HUES6 (cell line): Measurements from ENCODE around the gene LCLAT1.
A peak's percentile ranks its signal among the peaks of the same experiment; 100 is the strongest.
"Not testable (repeated sequence)": the region's sequence is repeated elsewhere in the genome, so short reads cannot be mapped to it uniquely, and the experiment has no call there.

Experiments used
- H3K27ac ChIP-seq: 2 replicates; pipeline ENCODE4 v1.7.0; 2013; ENCODE audit warnings: low read depth, mild to moderate bottlenecking, low read length, inconsistent platforms
- H3K27me3 ChIP-seq: 2 replicates; pipeline ENCODE4 v1.6.1; 2013; ENCODE audit warnings: low read length; ENCODE audit not compliant: control insufficient read depth, insufficient read depth
- H3K36me3 ChIP-seq: 2 replicates; pipeline ENCODE4 v1.6.1; 2013; ENCODE audit warnings: low read length; ENCODE audit not compliant: control insufficient read depth, insufficient read depth
- H3K4me1 ChIP-seq: 2 replicates; pipeline ENCODE4 v1.6.1; 2013; ENCODE audit warnings: low read length; ENCODE audit not compliant: control insufficient read depth, insufficient read depth
- H3K4me3 ChIP-seq: 2 replicates; pipeline ENCODE4 v1.5.1; 2013; ENCODE audit warnings: low read depth, low read length
- H3K9ac ChIP-seq: one replicate; pipeline ENCODE4 v1.6.1; 2013; ENCODE audit warnings: mild to moderate bottlenecking, low read length
- H3K9me3 ChIP-seq: 2 replicates; pipeline ENCODE4 v1.6.1; 2013; ENCODE audit warnings: low read depth, low read length; ENCODE audit not compliant: control insufficient read depth, insufficient read depth

LCLAT1 gene

GRCh38 chr2:30591186-30591585, 144.1 kb downstream of the LCLAT1 start:
- no peaks in the 10 kb centered on the region for H3K36me3 ChIP-seq
- no peaks in the 10 kb centered on the region for H3K27me3 ChIP-seq
- H3K27ac ChIP-seq, result no peak overlapping the region
- no peak overlapping the region for H3K4me3 ChIP-seq
- no peaks in the 10 kb centered on the region for H3K4me1 ChIP-seq
- peaks cover 3% of the 10 kb centered on the region; the same call in 1 of the 2 replicates for H3K9me3 ChIP-seq
- H3K9ac ChIP-seq, result no peak overlapping the region

GRCh38 chr2:30601375-30601774, 154.3 kb downstream of the LCLAT1 start:
- Histone ChIP-seq H3K9ac (no peak overlapping the region), H3K4me3 (no peak overlapping the region), H3K27me3 (no peaks in the 10 kb centered on the region), H3K27ac (no peak overlapping the region), H3K36me3 (no peaks in the 10 kb centered on the region), H3K9me3 (peaks cover 3% of the 10 kb centered on the region; the same call in 1 of the 2 replicates), H3K4me1 (peaks cover 24% of the 10 kb centered on the region)

- H3K9ac ChIP-seq, result peak overlapping the region; percentile 52
- H3K4me3 ChIP-seq, result peak overlapping the region; percentile 29
- H3K4me1 ChIP-seq, result peaks cover 24% of the 10 kb centered on the region
- H3K9me3 ChIP-seq, result no peaks in the 10 kb centered on the region
- no peaks in the 10 kb centered on the region for H3K27me3 ChIP-seq
- H3K27ac ChIP-seq, result peak overlapping the region; percentile 91
- no peaks in the 10 kb centered on the region for H3K36me3 ChIP-seq
These were observed 158.2 kb downstream of the LCLAT1 start for GRCh38 chr2:30605197-30605596.

- no peak overlapping the region for H3K4me3 ChIP-seq
- no peaks in the 10 kb centered on the region for H3K36me3 ChIP-seq
- H3K27ac ChIP-seq, result no peak overlapping the region
- H3K9me3 ChIP-seq, result no peaks in the 10 kb centered on the region
- peaks cover 44% of the 10 kb centered on the region for H3K4me1 ChIP-seq
- H3K27me3 ChIP-seq, result no peaks in the 10 kb centered on the region
- no peak overlapping the region for H3K9ac ChIP-seq
These were observed 161.6 kb downstream of the LCLAT1 start for GRCh38 chr2:30608643-30609042.

- no peaks in the 10 kb centered on the region for H3K9me3 ChIP-seq
- no peak overlapping the region for H3K4me3 ChIP-seq
- no peaks in the 10 kb centered on the region for H3K27me3 ChIP-seq
- H3K36me3 ChIP-seq, result no peaks in the 10 kb centered on the region
- no peak overlapping the region for H3K27ac ChIP-seq
- H3K4me1 ChIP-seq, result peaks cover 42% of the 10 kb centered on the region
- H3K9ac ChIP-seq, result no peak overlapping the region
These were observed 164.5 kb downstream of the LCLAT1 start for GRCh38 chr2:30611583-30611982.

GRCh38 chr2:30612371-30612770, 165.3 kb downstream of the LCLAT1 start:
- Histone ChIP-seq H3K27me3 (no peaks in the 10 kb centered on the region), H3K4me3 (no peak overlapping the region), H3K36me3 (no peaks in the 10 kb centered on the region), H3K9me3 (no peaks in the 10 kb centered on the region), H3K4me1 (peaks cover 42% of the 10 kb centered on the region), H3K27ac (peak overlapping the region; percentile 61; the same call in 1 of the 2 replicates), H3K9ac (peak overlapping the region; percentile 23)

GRCh38 chr2:30613001-30613400, 166.0 kb downstream of the LCLAT1 start:
- Histone ChIP-seq H3K36me3 (no peaks in the 10 kb centered on the region), H3K9me3 (no peaks in the 10 kb centered on the region), H3K27ac (peak overlapping the region; percentile 61), H3K4me1 (peaks cover 42% of the 10 kb centered on the region), H3K27me3 (no peaks in the 10 kb centered on the region), H3K9ac (peak overlapping the region; percentile 63), H3K4me3 (no peak overlapping the region)

GRCh38 chr2:30614227-30614626, 167.2 kb downstream of the LCLAT1 start:
- Histone ChIP-seq H3K4me1 (peaks cover 42% of the 10 kb centered on the region), H3K9ac (peak overlapping the region; percentile 74), H3K27ac (peak overlapping the region; percentile 50; the same call in 1 of the 2 replicates)
- H3K27me3 ChIP-seq, H3K4me3 ChIP-seq, H3K9me3 ChIP-seq, H3K36me3 ChIP-seq: not testable (repeated sequence)

- Histone ChIP-seq H3K27ac (no peak overlapping the region; the same call in 1 of the 2 replicates), H3K9me3 (no peaks in the 10 kb centered on the region), H3K4me3 (no peak overlapping the region), H3K4me1 (peaks cover 42% of the 10 kb centered on the region), H3K9ac (no peak overlapping the region), H3K27me3 (no peaks in the 10 kb centered on the region), H3K36me3 (no peaks in the 10 kb centered on the region)
These were observed 168.9 kb downstream of the LCLAT1 start for GRCh38 chr2:30615926-30616325.

GRCh38 chr2:30620102-30620501, 173.1 kb downstream of the LCLAT1 start:
- Histone ChIP-seq H3K4me3 (no peak overlapping the region), H3K4me1 (peaks cover 10% of the 10 kb centered on the region), H3K9ac (no peak overlapping the region), H3K9me3 (no peaks in the 10 kb centered on the region), H3K36me3 (no peaks in the 10 kb centered on the region), H3K27ac (no peak overlapping the region), H3K27me3 (no peaks in the 10 kb centered on the region)

GRCh38 chr2:30621836-30622235, 174.8 kb downstream of the LCLAT1 start:
- no peak overlapping the region for H3K9ac ChIP-seq
- no peaks in the 10 kb centered on the region for H3K9me3 ChIP-seq
- no peaks in the 10 kb centered on the region for H3K36me3 ChIP-seq
- no peak overlapping the region for H3K4me3 ChIP-seq
- no peak overlapping the region for H3K27ac ChIP-seq
- no peaks in the 10 kb centered on the region for H3K27me3 ChIP-seq
- H3K4me1 ChIP-seq, result peaks cover under 1% of the 10 kb centered on the region; the same call in 1 of the 2 replicates

GRCh38 chr2:30622452-30622851, 175.4 kb downstream of the LCLAT1 start:
- Histone ChIP-seq H3K27me3 (no peaks in the 10 kb centered on the region), H3K9ac (no peak overlapping the region), H3K4me3 (no peak overlapping the region), H3K36me3 (no peaks in the 10 kb centered on the region), H3K27ac (no peak overlapping the region), H3K9me3 (no peaks in the 10 kb centered on the region), H3K4me1 (peaks cover 7% of the 10 kb centered on the region; the same call in 1 of the 2 replicates)
